Measurements from ENCODE around the gene TUSC2.

- TF ChIP-seq POLR2A (IDR thresholded peaks at IDR 0.05; ENCODE audit: low read length) (no peak), GATA1 (IDR thresholded peaks at IDR 0.05; ENCODE audit: low read depth, low read length) (no peak)
These were observed 5.8 kb upstream of the TUSC2 start for GRCh38 chr3:50333744-50334328.

All from erythroblast (primary cell).